AG09309 (cell line): Measurements from ENCODE around the gene CD200.

Source experiments
- DNase-seq: peaks from one replicate; pipeline ENCODE4 v3.0.0-alpha.2; 2010; ENCODE audit warnings: low read depth
- H3K4me3 ChIP-seq: 2 replicates; pipeline ENCODE4 v1.5.1; 2011; ENCODE audit warnings: mild to moderate bottlenecking, low read depth, low read length, moderate library complexity; ENCODE audit not compliant: control insufficient read depth
- TF ChIP-seq, protein P1 (sequence below): IDR thresholded peaks from 2 replicates; pipeline ENCODE4 v1.5.1; 2011; ENCODE audit warnings: mild to moderate bottlenecking, low read depth, low read length, inconsistent platforms; ENCODE audit not compliant: insufficient read depth, control insufficient read depth; ENCODE audit errors: missing control alignments

Gene CD200

DNA sequence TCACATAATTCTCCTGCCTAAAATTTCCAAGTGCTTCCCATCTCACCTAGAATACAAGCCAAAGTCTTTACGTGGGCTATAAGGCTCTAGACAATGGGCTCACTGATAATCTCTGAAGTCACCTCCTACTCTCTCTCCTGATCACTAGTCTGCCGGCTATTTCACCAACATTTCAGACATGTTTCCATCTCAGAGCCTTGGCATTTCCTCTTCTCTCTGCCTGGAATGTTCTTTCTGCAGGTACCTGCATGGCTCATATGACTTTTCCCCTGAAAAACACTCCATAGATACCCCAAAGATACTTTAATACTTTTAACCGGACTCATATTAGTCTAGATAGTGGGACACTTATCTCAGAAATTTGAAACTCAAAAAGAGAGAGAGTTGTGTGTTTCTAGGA lies 32.7 kb downstream of the CD200 start:
- no peak overlapping the region for H3K4me3 ChIP-seq
- no peak for DNase-seq
- TF ChIP-seq, protein P1, sequence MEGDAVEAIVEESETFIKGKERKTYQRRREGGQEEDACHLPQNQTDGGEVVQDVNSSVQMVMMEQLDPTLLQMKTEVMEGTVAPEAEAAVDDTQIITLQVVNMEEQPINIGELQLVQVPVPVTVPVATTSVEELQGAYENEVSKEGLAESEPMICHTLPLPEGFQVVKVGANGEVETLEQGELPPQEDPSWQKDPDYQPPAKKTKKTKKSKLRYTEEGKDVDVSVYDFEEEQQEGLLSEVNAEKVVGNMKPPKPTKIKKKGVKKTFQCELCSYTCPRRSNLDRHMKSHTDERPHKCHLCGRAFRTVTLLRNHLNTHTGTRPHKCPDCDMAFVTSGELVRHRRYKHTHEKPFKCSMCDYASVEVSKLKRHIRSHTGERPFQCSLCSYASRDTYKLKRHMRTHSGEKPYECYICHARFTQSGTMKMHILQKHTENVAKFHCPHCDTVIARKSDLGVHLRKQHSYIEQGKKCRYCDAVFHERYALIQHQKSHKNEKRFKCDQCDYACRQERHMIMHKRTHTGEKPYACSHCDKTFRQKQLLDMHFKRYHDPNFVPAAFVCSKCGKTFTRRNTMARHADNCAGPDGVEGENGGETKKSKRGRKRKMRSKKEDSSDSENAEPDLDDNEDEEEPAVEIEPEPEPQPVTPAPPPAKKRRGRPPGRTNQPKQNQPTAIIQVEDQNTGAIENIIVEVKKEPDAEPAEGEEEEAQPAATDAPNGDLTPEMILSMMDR, result no peak

DNA sequence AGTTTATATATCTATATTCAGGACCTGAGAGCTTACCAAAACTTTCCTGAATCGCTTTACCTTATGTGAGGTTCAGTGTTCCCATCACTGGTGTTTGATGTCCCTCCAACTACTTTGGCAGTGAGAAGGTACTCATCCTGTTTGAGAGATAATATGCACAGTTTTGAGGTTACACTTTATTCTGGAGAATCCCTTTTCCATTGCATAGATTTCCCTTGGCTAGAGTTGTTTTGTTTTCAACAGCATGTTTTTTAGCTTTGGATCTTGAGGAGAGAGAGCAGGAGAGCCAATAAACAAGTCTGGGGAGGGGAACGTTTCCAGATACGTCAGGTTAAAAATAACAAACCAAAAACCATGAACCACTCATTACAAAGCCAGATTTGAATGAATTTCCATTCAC lies 33.6 kb downstream of the CD200 start:
- no peak for DNase-seq
- H3K4me3 ChIP-seq, result no peak overlapping the region
- TF ChIP-seq, protein P1, result no peak

DNA sequence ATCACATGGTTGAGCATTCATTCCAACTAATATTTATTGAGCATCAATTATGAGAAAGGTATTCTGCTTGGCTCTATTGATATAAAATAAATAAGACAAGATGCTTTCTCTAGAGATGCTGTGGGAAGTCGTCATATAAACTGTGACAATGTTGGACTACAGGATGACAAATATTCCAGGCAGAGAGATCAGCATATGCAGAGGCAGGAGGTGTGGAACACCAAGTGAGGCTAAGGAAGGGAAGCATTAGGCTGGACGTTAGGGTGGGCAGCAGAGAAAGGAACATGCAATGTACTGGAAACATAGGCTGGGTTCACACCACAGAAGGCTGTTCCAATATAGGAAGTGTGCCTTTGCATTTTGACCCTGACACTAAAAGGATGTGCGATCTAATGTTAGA lies 38.6 kb downstream of the CD200 start:
- DNase-seq, result no peak
- TF ChIP-seq, protein P1, result no peak
- H3K4me3 ChIP-seq, result no peak overlapping the region

DNA sequence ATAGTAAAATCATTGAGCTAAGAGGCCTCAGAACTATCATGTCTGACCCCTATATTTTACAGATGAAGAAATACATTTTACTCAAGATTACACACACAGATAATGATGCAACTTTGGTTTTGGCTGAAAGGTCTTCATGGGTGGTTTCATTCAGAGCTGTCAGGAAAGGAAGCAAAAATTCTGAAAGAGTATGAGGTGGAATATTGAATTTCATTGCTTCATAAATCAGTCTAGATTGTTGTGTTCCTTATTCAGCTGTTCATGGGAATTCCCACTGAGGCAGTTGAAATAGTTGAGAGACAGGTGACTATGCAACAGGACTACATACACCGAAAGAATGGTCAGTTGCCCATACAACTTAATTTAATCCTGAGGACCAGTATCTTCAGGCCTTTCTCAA lies 39.4 kb downstream of the CD200 start:
- H3K4me3 ChIP-seq, result no peak overlapping the region
- TF ChIP-seq, protein P1, result no peak
- no peak for DNase-seq

DNA sequence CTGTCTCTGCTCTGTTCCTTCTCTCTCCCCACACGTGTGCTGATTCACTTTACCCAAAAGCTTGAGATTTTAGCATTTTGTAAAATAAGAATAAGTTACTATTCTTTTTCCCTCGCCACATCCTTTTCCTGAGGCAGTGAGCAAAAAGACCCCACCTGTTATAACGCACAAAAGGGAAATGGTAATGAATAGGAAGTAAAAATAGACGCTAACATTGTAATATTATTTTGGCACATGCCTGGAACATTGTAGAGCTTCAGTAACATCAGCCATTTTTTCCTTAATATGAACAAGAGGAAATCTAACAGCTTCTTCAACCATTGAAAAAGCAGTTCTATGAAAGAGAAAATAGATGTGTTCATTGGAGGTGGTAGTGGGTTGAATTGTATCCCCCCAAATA lies 40.5 kb downstream of the CD200 start:
- TF ChIP-seq, protein P1, result no peak
- H3K4me3 ChIP-seq, result no peak overlapping the region
- no peak for DNase-seq

DNA sequence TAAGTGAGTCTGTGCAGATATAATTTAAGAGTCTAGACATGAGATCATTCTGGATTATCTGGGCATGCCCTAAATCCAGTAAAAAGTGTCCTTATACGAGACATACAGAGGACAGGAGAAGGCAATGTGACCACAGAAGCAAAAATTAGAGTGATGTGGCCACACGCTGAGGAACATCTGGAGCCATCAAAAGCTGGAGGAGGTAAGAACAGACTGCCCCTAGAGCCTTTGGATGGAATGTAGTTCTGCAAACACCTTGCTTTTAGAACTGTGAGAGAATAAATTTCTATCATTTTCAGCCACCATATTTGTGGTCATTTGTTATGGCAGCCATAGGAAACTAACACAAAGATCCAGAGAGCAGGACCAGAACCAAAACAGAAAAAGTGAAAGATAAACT lies 41.0 kb downstream of the CD200 start:
- DNase-seq, result no peak
- TF ChIP-seq, protein P1, result no peak

DNA sequence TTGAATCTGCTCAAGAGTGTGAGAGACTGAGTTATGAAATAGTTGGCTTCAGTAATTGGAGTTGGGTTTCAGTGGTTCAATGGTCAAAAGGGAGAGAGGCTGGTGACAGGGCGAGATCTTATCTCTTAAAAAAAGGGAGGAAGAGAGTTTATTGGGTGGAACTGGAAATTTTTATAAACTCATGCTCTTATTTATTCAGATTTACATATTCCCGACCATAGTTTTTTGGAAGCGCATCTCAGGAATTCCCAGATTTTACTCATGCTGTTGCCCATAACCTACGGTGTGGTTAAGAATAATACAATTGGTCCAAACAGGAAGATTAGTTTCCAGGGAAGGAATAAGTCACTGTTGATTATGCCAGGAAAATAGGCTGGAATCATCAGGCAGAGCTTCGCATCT lies 41.4 kb downstream of the CD200 start:
- TF ChIP-seq, protein P1, result no peak
- H3K4me3 ChIP-seq, result no peak overlapping the region
- DNase-seq, result no peak

More for the DNA sequence above, 41.0 kb downstream of the CD200 start:
- H3K4me3 ChIP-seq, result no peak overlapping the region
